A673 (cell line): ENCODE measurements around the gene DHRS13.

Experiments used
- CTCF ChIP-seq: fragments of 300-800, 200-600 bp; sonication (generic); conservative IDR thresholded peaks from 2 replicates; pipeline ENCODE4 v1.5.1; 2017; ENCODE audit warnings: low read depth, mild to moderate bottlenecking, antibody characterized with exemption, low read length, moderate library complexity, mixed read lengths
- EZH2 ChIP-seq: fragments of 200-600 bp; sonication (generic); IDR thresholded peaks from 2 replicates; pipeline ENCODE4 v1.6.1; 2017; ENCODE audit warnings: borderline replicate concordance, low read depth, mild to moderate bottlenecking, mixed read lengths, antibody characterized with exemption, low read length; ENCODE audit not compliant: poor library complexity, severe bottlenecking

GRCh38 chr17:28887871-28888471 is 14.9 kb downstream of the DHRS13 start:
- TF ChIP-seq CTCF (no peak), EZH2 (no peak)
